ENCODE results near the gene MYCT1.

DNA sequence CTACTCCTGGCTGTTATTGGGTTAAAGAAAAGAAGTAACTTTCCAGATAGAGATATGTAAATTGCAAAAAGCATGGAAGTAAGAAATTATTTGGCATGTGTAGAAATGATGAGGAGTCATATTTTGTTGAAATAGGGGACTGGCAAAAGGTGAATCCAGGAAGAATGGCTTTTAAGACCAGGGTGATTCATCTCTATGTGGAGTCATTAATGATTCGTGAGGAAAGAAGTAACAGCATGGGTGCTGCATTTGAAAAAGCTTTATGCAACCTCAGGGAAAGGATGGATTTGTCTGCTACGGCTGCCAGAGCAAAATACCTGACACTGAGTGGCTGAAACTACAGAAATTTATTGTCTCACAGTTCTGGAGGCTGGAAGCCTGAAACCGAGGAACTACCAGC lies 45.7 kb upstream of the MYCT1 start:
- TF ChIP-seq, protein P1, sequence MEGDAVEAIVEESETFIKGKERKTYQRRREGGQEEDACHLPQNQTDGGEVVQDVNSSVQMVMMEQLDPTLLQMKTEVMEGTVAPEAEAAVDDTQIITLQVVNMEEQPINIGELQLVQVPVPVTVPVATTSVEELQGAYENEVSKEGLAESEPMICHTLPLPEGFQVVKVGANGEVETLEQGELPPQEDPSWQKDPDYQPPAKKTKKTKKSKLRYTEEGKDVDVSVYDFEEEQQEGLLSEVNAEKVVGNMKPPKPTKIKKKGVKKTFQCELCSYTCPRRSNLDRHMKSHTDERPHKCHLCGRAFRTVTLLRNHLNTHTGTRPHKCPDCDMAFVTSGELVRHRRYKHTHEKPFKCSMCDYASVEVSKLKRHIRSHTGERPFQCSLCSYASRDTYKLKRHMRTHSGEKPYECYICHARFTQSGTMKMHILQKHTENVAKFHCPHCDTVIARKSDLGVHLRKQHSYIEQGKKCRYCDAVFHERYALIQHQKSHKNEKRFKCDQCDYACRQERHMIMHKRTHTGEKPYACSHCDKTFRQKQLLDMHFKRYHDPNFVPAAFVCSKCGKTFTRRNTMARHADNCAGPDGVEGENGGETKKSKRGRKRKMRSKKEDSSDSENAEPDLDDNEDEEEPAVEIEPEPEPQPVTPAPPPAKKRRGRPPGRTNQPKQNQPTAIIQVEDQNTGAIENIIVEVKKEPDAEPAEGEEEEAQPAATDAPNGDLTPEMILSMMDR (IDR thresholded peaks at IDR 0.05): no peak
- no peak for TF ChIP-seq POLR2AphosphoS5 (IDR thresholded peaks at IDR 0.05; ENCODE audit: insufficient read depth in 1 of 2, low read depth in 1 of 2)
